ENCODE results near the gene MYO5B. TPM values are rescaled to one million over a fixed set of nuclear protein-coding genes. Genes with fewer than 3 reads are reported as not detected.

The MYO5B gene
- total and polyA plus RNA-seq, 4 donors, result 5.4 to 23.4 (median 11.4) TPM

DNA sequence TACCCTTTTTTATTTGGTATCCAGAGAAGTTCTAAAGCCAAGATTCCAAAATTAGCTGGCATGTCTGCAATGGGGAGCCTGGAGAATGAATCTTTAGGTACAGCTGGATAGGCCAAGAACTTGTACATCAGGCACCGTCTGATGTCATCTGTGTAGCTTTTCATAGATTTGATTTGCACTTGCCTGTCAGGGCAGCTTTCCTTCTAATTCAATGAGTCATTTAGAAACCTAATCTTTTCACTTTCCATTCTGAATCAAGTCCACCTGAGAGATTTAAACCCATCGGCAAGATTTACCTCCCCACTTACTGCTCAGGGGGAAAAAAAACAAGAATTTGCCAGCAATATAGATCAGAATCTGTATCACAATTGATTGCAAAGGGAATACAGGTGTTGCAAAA lies 320.7 kb downstream of the MYO5B start:
- TF ChIP-seq HNF4A (conservative IDR thresholded peaks at IDR 0.05), result no peak
- no peak for TF ChIP-seq HNF4G (IDR thresholded peaks at IDR 0.05)
- TF ChIP-seq YY1 (IDR thresholded peaks at IDR 0.05), result no peak
- TF ChIP-seq TAF1 (conservative IDR thresholded peaks at IDR 0.05), result no peak
- TF ChIP-seq, protein P1, sequence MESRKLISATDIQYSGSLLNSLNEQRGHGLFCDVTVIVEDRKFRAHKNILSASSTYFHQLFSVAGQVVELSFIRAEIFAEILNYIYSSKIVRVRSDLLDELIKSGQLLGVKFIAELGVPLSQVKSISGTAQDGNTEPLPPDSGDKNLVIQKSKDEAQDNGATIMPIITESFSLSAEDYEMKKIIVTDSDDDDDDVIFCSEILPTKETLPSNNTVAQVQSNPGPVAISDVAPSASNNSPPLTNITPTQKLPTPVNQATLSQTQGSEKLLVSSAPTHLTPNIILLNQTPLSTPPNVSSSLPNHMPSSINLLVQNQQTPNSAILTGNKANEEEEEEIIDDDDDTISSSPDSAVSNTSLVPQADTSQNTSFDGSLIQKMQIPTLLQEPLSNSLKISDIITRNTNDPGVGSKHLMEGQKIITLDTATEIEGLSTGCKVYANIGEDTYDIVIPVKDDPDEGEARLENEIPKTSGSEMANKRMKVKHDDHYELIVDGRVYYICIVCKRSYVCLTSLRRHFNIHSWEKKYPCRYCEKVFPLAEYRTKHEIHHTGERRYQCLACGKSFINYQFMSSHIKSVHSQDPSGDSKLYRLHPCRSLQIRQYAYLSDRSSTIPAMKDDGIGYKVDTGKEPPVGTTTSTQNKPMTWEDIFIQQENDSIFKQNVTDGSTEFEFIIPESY (IDR thresholded peaks at IDR 0.05), result no peak
- TF ChIP-seq NR2F2 (IDR thresholded peaks at IDR 0.05), result no peak
- TF ChIP-seq RXRA (IDR thresholded peaks at IDR 0.05), result no peak
- no peak for TF ChIP-seq FOXA1 (IDR thresholded peaks at IDR 0.05)
- TF ChIP-seq, protein P2, sequence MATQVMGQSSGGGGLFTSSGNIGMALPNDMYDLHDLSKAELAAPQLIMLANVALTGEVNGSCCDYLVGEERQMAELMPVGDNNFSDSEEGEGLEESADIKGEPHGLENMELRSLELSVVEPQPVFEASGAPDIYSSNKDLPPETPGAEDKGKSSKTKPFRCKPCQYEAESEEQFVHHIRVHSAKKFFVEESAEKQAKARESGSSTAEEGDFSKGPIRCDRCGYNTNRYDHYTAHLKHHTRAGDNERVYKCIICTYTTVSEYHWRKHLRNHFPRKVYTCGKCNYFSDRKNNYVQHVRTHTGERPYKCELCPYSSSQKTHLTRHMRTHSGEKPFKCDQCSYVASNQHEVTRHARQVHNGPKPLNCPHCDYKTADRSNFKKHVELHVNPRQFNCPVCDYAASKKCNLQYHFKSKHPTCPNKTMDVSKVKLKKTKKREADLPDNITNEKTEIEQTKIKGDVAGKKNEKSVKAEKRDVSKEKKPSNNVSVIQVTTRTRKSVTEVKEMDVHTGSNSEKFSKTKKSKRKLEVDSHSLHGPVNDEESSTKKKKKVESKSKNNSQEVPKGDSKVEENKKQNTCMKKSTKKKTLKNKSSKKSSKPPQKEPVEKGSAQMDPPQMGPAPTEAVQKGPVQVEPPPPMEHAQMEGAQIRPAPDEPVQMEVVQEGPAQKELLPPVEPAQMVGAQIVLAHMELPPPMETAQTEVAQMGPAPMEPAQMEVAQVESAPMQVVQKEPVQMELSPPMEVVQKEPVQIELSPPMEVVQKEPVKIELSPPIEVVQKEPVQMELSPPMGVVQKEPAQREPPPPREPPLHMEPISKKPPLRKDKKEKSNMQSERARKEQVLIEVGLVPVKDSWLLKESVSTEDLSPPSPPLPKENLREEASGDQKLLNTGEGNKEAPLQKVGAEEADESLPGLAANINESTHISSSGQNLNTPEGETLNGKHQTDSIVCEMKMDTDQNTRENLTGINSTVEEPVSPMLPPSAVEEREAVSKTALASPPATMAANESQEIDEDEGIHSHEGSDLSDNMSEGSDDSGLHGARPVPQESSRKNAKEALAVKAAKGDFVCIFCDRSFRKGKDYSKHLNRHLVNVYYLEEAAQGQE (IDR thresholded peaks at IDR 0.05), result no peak
- no peak for TF ChIP-seq EGR1 (IDR thresholded peaks at IDR 0.05; ENCODE audit: low read depth in 2 of 2)
- no peak for TF ChIP-seq GABPA (IDR thresholded peaks at IDR 0.05 in 1 of 2, conservative IDR thresholded peaks at IDR 0.05 in 1 of 2)
- no peak for TF ChIP-seq RAD21 (IDR thresholded peaks at IDR 0.05)
- TF ChIP-seq, protein P3, sequence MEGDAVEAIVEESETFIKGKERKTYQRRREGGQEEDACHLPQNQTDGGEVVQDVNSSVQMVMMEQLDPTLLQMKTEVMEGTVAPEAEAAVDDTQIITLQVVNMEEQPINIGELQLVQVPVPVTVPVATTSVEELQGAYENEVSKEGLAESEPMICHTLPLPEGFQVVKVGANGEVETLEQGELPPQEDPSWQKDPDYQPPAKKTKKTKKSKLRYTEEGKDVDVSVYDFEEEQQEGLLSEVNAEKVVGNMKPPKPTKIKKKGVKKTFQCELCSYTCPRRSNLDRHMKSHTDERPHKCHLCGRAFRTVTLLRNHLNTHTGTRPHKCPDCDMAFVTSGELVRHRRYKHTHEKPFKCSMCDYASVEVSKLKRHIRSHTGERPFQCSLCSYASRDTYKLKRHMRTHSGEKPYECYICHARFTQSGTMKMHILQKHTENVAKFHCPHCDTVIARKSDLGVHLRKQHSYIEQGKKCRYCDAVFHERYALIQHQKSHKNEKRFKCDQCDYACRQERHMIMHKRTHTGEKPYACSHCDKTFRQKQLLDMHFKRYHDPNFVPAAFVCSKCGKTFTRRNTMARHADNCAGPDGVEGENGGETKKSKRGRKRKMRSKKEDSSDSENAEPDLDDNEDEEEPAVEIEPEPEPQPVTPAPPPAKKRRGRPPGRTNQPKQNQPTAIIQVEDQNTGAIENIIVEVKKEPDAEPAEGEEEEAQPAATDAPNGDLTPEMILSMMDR (IDR thresholded peaks at IDR 0.05; ENCODE audit: low read depth, low read length, missing input control), result no peak
- no peak for TF ChIP-seq FOXA2 (IDR thresholded peaks at IDR 0.05)
- TF ChIP-seq JUND (IDR thresholded peaks at IDR 0.05), result no peak
- TF ChIP-seq ATF3 (IDR thresholded peaks at IDR 0.05), result no peak
- TF ChIP-seq, protein P4, sequence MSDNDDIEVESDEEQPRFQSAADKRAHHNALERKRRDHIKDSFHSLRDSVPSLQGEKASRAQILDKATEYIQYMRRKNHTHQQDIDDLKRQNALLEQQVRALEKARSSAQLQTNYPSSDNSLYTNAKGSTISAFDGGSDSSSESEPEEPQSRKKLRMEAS (IDR thresholded peaks at IDR 0.05), result no peak
- no peak for TF ChIP-seq SP1 (IDR thresholded peaks at IDR 0.05)
- Histone ChIP-seq H3K4me1 (ENCODE audit: control insufficient read depth in 4 of 4, insufficient read depth in 4 of 4, low read length in 3 of 4) (peaks cover 0 to 3% (median 0%) of the 10 kb centered on the region in 4 donors), H3K9ac (ENCODE audit: low read depth in 1 of 2, low read length in 2 of 2) (no peak overlapping the region), H3K27ac (ENCODE audit: low read depth in 1 of 2, low read length in 2 of 2) (no peak overlapping the region), H3K9me3 (ENCODE audit: control insufficient read depth in 4 of 4, low read length in 3 of 4) (no peaks in the 10 kb centered on the region), H3K36me3 (ENCODE audit: control insufficient read depth in 4 of 4, insufficient read depth in 3 of 4, low read depth in 1 of 4, low read length in 3 of 4) (peaks cover 0 to 11% (median 2%) of the 10 kb centered on the region in 4 donors), H3K4me3 (ENCODE audit: low read depth in 1 of 3, low read length in 3 of 3) (no peak overlapping the region), H3K27me3 (ENCODE audit: control insufficient read depth in 4 of 4, insufficient read depth in 4 of 4, low read length in 3 of 4) (no peaks in the 10 kb centered on the region)
- DNase-seq (ENCODE audit: low spot score), result no peak
- 91% methylated on average over 2 of the region's 2 CpGs for WGBS

Measured in liver (tissue), 9 donors.